Stimulated activated CD4-positive, alpha-beta T cell treated with anti-CD3 and anti-CD28 coated beads, Interleukin-1b, Interleukin-23, amount 100 ng/mL, for 48 hours (primary cell): Measurements from ENCODE around the gene KIF1A.
A peak's percentile ranks its signal among the peaks of the same experiment; 100 is the strongest.

Experiments
- DNase-seq: peaks from one replicate; pipeline ENCODE4 v3.0.0-alpha.2; 2020

KIF1A gene, protein sequence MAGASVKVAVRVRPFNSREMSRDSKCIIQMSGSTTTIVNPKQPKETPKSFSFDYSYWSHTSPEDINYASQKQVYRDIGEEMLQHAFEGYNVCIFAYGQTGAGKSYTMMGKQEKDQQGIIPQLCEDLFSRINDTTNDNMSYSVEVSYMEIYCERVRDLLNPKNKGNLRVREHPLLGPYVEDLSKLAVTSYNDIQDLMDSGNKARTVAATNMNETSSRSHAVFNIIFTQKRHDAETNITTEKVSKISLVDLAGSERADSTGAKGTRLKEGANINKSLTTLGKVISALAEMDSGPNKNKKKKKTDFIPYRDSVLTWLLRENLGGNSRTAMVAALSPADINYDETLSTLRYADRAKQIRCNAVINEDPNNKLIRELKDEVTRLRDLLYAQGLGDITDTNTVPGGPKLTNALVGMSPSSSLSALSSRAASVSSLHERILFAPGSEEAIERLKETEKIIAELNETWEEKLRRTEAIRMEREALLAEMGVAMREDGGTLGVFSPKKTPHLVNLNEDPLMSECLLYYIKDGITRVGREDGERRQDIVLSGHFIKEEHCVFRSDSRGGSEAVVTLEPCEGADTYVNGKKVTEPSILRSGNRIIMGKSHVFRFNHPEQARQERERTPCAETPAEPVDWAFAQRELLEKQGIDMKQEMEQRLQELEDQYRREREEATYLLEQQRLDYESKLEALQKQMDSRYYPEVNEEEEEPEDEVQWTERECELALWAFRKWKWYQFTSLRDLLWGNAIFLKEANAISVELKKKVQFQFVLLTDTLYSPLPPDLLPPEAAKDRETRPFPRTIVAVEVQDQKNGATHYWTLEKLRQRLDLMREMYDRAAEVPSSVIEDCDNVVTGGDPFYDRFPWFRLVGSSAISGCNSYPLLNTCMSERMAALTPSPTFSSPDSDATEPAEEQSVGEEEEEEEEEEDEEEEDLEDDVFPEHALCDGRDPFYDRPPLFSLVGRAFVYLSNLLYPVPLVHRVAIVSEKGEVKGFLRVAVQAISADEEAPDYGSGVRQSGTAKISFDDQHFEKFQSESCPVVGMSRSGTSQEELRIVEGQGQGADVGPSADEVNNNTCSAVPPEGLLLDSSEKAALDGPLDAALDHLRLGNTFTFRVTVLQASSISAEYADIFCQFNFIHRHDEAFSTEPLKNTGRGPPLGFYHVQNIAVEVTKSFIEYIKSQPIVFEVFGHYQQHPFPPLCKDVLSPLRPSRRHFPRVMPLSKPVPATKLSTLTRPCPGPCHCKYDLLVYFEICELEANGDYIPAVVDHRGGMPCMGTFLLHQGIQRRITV (N-terminal part only)

DNA sequence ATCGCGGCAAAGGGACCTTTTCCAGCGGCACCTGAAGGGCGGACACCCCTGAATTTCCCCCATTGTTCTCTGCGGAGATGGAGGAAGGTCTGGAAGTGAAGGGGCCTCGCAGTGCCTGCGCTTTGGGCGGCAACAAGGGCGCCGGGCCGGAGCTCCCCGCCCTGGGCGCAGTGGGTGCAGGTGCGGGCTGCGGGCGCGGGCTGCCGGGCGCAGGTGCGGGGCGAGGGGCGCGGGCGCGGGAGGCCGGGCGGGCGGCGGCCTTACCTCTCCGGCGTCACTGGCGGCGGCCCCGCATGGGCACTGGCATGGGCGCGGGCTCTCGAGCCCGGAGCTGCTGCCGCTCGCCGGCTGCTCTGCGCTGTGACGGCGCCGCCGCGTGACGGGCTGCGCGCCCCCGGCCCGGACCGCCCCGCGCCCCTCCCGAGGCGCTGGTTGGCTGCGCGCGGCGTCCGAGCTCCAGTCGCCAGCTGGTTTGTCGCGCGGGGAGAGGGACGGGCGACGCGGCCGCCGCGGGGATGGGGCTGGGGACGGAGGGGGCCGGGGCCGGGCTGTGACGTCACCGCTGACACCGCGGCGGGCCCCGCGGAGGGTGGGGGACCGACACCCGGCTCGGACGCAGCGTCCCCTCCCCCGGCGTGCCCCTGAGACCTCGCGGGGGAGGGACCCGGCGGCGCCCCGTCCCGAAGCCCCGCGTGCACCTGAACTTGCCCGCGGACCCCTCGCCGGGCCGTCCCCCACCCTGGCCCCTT, at the start of gene KIF1A:
KIF1A (minus strand) TSS at position 362 of the 749 bp plus-strand sequence. CDS start 22,467 bp downstream, outside the sequence.
- no peak for DNase-seq

DNA sequence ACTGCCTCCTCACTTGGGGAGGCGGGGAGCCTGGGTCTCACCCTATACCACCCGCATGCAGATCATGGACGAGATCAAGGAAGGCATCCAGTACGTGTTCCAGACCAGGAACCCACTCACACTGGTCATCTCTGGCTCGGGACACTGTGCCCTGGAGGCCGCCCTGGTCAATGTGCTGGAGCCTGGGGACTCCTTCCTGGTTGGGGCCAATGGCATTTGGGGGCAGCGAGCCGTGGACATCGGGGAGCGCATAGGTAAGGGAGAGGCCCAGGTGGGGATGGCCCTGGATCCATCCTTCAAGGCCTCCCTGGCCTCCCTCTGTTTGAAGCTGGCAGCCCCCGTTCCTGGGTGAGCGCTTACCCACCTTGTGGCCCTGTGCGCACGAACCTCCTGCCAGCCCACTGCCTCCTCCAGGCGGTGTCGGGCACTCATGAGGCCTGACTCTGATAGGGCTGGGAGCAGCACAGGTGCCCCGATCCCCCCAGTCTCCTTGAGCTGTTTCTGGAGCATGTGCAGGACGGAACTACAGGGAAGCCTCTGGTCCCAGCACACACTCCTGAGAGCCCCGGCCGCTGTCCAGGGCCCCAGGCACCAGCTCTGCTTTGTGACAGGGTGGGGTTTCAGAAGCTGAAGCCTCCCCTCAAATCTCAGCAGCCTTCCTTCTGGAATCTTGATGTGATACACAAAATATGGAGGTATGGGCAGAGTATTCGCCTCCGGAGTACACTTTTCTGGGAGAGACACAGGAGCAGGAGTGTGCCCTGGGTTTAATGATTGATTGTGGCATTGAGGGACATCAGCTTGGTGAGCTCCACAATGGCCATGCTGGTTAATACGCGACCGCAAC, 49.3 kb upstream of the KIF1A start:
- DNase-seq, result no peak

DNA sequence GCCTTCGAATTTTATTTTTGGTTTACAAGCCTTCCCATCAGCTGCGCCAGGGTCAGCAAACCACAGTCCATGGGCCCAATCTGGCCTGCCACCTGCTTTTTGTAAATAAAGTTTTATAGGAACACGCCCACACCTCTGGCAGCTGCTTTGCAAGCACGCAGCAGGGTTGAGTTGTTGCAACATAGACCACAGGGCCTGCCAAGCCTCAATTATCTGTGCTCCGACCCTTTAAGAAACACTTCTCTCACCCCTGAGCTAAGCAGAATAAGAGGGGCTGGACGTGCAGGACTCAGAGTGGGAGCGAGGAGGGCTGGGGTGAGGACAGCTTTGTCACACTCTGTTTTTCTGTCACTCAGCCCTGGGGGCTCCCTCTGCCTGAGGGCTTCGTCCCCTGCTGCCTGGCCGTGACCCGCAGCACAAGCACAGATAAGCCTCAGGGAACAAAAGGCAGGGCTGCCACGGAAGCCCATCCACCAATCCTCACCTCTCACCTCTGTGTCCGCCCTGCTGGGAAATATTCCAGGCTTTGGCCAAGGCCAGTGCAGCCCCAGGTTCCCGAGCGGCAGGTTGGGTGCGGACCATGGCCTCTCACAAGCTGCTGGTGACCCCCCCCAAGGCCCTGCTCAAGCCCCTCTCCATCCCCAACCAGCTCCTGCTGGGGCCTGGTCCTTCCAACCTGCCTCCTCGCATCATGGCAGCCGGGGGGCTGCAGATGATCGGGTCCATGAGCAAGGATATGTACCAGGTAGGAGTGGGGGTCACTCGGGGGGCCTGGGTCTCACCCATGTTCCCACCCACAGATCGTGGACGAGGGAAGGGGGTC, 48.5 kb upstream of the KIF1A start, which contains the start of gene AGXT:
AGXT (plus strand) TSS at position 539 of the 823 bp plus-strand sequence; CDS start at position 581, 42 bp downstream.
- no peak for DNase-seq

DNA sequence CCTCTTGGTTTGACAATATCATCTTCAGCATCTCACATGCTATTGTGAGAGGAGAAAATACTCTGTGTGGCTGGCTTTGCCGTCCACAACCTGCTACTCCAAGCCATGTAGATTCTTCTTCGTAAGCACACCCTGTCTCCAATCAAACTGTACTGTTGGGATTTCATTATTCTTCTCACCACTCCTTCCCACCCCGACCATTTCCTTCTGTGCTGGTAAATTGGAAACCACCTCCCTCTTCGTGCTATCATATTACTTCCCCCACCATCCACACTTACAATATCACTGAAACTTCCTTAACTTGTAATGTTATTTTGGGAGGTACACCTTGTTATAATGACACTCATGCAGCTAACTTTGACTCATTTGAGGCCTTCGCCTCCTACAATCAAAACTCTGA, 45.4 kb upstream of the KIF1A start:
- DNase-seq, result no peak

DNA sequence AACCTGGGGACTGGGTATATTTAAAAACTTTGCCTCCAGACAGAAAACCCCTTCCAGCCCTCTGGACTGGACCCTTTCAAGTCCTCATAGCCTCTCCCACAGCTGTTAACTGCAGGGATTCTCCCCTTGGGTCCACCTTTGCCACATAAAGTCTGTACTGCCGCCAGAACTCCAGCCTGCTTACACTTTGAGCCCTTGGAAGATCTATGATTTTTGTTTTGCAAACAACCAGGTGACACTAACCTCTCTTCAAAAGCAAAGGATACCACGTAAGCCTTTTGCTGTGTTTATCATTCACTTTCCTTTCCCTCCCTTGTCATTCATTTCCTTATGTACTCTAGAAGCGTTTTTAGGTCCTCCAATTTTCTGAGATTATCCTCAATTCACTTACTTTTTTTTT, 44.5 kb upstream of the KIF1A start:
- no peak for DNase-seq

DNA sequence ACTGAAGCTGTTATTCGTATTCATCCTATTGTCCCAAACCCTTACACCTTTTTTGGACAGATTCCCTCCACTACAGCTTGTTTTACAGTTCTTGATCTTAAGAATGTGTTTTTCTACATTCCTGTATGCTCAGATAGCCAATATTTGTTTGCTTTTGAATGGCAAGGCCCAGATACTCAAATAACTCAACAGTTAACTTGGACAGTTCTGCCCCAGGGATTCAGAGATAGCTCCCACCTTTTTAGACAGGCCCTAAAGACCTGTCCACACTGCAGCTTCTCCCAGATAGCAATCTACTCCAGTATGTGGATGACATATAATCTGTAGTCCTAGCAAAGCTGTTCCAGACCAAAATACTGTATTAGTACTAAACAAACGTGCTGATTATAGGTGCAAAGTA, 41.5 kb upstream of the KIF1A start:
- no peak for DNase-seq

DNA sequence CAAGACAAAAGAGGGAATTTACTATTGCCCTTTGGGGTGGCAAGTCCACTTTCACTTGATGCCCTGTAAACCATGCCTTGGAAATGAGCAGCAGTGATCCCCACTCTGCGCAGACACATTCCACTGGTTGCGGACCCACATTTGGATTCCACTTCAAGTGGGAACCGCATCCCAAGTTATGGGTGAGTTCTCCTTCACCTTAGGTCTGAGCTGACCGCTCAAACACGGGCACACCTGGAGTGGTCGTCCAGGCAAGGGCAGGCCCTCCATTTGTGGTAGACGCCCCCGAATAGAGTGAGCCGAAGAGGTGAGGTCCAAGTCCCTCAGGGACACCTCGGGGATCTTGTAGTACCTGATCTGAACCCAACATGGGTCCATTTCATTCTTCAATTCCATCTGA, 38.9 kb upstream of the KIF1A start:
- no peak for DNase-seq

DNA sequence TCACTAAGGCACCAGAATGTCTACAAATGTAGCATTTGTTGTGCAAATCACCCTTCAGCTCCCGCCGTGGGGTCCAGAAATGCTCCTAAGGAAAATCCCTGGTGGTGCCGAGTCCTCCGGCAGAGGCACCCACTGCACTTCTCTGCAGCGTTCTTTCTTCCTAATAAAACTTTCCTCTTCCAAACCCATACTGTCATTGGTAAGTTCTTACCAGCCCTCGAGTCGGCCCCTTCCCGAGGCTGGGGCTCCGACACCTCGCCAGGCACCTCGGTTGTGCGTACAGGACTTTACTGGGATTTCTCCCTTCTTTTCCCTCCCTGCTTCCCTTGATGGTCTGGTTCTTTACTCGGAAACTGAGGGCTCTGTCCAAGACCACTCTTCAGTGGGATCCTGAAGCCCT, 38.3 kb upstream of the KIF1A start:
- no peak for DNase-seq

DNA sequence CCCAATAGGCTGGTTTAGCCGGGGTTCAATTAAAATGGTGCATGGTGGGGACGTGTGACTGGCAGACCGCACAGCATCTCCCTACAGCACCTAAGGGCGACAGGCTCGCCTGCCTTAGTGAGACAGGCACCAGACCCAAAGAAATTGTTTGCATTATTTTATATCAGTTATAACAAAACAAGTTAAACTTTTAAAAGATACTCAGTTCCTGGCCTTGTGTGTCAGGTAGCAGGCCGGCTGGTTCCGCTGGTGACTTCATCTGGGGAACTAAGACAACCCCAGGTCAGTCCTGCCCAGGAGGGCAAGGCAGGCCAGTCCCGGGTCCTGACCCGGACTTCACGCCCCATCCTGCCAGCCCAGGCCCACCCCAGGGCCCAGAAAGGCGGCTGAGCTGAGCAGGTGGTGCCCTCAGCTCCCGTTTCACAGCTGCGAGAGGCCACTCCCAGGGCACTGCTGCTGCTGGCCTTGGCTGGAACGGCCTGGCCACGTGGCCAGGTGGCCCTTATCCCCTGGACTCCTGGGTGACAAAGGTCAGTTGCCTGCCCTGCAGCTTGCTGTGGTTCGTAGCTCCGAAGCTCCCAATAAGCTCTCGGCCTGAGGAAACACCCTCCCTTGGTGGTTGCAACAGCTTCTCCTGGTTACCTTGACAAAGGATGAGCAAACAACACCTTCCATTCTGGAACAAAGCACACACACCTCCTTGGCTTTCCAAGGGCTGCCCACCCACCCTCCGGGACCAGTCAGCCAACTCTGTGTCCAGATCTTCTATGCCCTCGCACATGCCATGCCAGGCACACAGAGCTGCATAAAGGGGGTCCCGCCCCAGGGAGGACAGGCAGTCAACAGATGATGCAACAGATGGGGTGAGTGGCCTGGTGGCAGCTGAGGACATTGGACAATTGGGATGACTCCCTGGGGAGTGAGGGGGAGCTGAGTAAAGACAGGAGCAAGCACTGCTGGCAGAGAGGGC, 37.3 kb upstream of the KIF1A start:
- DNase-seq, result no peak

DNA sequence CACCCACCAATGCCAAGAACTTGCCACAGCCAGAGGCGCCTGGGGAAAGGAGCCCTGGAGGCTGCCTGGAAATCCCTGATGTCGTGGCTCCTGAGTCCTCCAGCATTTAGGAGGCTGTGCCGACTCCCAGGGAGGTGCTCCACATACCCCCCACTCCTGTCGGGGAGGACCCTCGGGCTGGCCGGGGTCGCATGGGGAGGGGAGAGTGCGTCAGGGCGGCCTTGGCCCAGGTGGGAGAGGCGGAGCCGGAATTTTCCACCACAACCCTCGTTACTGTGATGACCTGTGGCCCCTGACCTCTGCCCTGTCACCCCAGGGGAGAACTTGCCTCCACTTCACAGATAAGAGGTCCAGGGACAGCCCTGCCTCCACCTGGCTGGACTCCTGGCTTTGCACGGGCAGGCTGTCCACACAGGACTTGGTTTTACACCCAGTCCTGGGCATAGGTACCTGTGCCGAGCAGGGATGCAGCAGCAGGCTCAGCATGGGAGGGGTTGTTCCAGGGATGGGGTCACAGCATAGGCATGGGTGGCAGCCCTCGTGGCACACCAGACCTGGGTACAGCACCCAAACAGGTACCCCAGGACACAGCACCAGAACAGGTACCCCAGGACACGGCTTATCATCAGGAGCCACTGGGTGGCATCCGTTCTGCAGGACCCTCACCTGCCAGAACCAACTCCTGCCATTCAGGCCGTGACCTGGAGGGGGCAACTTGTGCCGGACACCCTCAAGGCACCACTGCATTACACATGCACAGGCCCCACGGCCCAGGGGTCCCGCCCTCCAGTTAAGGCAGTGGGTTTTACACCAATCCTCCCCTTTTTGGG, 36.3 kb upstream of the KIF1A start:
- DNase-seq, result no peak

DNA sequence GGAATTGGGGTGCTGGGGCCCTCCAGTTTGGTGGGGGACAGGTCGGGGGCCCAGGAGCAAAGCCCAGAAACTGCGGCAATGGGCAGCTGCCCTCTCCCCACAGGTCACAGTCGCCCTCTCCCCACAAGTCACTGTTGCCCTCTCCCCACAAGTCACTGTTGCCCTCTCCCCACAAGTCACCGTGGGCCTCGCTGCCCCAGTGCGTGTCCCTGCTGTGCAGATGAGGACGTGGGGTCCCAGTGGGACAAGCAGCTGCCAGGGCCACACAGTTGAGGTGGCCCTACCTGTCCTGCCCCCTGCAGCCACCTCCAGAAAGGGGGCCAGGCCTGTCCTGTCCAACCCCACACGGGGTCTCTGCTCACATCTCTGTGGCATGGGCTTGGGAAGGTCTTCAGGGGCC, 35.7 kb upstream of the KIF1A start:
- DNase-seq, result no peak

DNA sequence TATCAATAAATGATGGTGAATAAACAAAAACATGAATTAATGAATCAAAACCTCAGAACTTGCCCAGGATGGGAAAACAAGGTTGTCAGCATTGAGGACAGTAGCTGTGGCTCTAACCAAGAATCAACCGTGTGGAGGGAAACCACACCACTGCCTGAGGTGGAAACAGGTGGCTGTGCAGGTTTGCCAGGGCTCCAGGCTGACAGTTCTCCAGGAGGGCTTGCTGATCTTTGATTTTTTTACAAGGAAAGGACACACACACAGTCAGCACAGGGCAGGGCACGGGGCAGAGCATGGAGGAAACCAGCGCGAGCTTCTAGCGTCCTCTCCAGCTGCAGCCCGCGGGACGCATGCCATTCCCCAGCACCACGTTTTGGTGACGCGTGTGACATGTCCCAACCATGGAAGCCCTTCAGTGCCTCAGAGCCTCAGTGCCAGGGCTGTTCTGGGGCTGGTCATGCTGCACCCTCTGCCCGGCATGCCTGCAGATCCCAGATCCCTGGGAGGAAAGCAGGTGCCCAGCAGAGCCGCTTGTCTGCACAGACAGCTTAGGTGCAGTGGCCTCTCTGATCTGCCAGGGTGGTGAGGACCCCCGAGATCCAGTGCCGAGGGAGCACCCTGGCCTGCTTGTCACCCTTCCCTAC, 32.8 kb upstream of the KIF1A start:
- no peak for DNase-seq

DNA sequence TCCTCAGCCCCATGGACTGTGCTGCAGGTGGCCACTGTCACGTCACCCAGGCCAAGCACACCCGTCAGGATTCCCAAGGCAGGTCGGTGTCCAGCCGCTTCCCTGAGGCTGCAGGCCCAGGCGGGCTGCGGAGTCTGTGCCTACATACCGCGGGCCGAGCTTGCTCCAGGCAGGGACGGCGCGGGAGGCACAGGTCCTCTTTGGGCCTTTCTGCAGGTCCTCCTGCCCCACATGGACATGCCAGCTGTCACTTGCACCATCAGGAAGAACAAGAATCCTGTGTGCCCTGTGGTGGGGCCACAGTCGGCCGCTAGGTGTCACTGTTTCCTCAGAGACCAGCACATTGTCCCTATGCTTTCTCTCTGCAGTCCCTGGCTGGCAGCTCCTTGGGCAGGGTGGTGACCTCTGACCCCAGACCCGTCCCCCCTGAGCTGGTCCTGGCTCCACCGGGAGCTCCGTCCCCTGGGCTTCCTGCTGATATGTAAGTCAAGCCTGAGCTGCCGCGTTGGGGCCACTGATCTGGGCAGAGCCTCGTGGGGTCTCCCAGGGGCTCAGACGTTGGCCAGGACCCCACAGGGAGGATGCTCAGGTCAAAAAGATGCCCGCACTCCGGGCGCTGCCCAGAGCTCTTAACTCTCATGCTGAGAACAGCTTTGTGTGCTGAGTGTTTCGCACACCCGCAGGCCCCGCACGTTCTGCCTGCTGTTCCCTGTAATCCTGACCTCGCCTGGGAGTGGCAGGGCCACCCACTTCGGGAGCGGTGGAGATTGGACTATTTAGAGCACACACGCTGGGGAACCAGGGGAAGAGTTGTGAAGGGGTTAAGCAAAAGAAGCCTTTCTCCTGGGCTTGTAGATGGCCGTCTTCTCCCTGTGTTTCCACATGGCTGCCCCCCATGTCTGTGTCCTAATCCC, 31.3 kb upstream of the KIF1A start:
- DNase-seq, result peak; percentile 80

DNA sequence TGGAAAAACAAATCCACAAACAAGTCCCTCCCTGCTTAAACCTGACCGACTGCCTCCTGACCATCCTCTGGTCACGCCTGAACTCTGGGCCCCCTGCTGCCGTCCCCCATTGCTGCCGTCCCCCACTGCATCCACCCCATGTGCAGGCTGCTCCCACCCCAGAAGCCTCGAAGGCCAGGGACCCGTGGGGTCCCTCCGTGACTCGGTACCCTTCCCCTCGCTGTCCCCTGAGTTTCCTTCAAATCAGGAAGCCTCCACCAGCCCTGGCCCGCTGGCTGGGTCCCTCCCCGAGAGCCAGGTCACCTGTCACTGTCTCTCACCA, 30.7 kb upstream of the KIF1A start:
- no peak for DNase-seq

DNA sequence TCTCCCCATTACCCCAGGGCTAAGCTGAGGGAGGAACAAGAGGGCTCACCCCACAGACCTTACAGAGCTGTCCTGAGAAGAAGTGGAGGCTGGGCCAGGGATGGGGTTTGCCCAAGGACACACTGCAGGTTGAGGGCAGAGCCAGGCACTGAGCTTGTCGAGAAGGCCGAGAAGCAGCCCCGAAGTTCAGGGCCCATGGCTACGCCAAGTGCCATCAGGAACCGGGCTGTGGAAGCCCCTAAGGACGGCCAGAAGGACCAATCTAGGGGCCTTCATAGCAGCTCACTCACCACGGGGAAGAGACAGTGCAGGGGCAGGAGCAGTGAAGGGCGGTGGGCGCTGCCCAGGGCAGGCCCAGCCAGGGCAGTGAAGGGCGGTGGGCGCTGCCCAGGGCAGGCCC, 30.0 kb upstream of the KIF1A start:
- no peak for DNase-seq

DNA sequence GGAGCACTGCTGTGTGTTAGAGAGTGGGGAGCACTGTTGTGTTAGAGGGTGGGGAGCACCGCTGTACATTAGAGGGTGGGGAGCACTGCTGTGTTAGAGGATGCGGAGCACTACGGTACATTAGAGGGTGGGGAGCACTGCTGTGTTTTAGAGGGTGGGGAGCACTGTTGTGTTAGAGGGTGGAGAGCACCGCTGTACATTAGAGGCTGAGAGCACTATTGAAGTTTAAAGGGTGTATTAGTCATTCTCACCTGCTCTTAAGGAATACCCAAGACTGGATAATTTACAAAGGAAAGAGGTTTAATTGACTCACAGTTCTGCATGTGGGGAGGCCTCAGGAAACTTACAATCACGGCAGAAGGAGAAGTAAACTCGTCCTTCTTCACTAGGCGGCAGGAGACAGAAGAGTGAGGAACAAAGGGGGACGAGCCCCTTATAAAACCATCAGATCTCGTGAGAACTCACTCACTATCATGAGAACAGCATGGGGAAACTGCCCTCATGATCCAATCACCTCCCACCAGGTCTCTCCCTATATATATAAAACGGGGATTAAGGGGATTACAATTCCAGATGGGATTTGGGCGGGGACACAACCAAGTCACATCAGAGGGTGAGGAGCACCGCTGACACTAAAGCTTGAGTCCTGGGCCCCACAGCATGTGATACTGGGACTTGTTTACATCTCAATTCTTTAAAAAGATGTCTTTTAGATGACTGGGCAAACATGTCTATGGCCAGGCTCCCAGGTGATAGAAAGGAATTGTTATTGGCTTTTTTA, 29.1 kb upstream of the KIF1A start:
- DNase-seq, result no peak
